Measurements from ENCODE around the gene ATP2B1.

ATP2B1 gene

GRCh38 chr12:89750389-89751351 lies 42.0 kb upstream of the ATP2B1 start:
- Histone ChIP-seq H3K36me3 (replicated peaks) (no peaks in the 10 kb centered on the region), H3K27ac (no peak overlapping the region), H3K27me3 (replicated peaks) (no peaks in the 10 kb centered on the region), H3K4me3 (ENCODE audit: low read depth, low read length) (no peak overlapping the region)
- no peak for TF ChIP-seq CTCF (IDR thresholded peaks at IDR 0.05; ENCODE audit: low read depth, low read length, missing control alignments)
- DNase-seq: no peak
- in situ Hi-C loops (cut with HindIII; ENCODE audit: low pct_ligation_motif_present, low sequenced_read_pairs): no loop called here

GRCh38 chr12:89748791-89749190 lies 40.2 kb upstream of the ATP2B1 start:
- TF ChIP-seq CTCF (IDR thresholded peaks at IDR 0.05; ENCODE audit: low read depth, low read length, missing control alignments): no peak
- no peak for DNase-seq
- H3K27me3 ChIP-seq (replicated peaks): no peaks in the 10 kb centered on the region
- H3K4me3 ChIP-seq (ENCODE audit: low read depth, low read length): no peak overlapping the region
- no peak overlapping the region for H3K27ac ChIP-seq
- in situ Hi-C loops (cut with HindIII; ENCODE audit: low pct_ligation_motif_present, low sequenced_read_pairs): no loop called here
- H3K36me3 ChIP-seq (replicated peaks): no peaks in the 10 kb centered on the region

- in situ Hi-C loops (cut with HindIII; ENCODE audit: low pct_ligation_motif_present, low sequenced_read_pairs): no loop called here
- no peaks in the 10 kb centered on the region for H3K36me3 ChIP-seq (replicated peaks)
- H3K27ac ChIP-seq: no peak overlapping the region
- TF ChIP-seq CTCF (IDR thresholded peaks at IDR 0.05; ENCODE audit: low read depth, low read length, missing control alignments): no peak
- no peaks in the 10 kb centered on the region for H3K27me3 ChIP-seq (replicated peaks)
- no peak overlapping the region for H3K4me3 ChIP-seq (ENCODE audit: low read depth, low read length)
- no peak for DNase-seq
Observed at GRCh38 chr12:89745286-89745685, 36.6 kb upstream of the ATP2B1 start.

GRCh38 chr12:89742337-89743022 lies 33.8 kb upstream of the ATP2B1 start:
- in situ Hi-C loops (cut with HindIII; ENCODE audit: low pct_ligation_motif_present, low sequenced_read_pairs): no loop called here
- H3K27me3 ChIP-seq (replicated peaks): no peaks in the 10 kb centered on the region
- no peak overlapping the region for H3K4me3 ChIP-seq (ENCODE audit: low read depth, low read length)
- H3K27ac ChIP-seq: no peak overlapping the region
- TF ChIP-seq CTCF (IDR thresholded peaks at IDR 0.05; ENCODE audit: low read depth, low read length, missing control alignments): no peak
- no peak for DNase-seq
- no peaks in the 10 kb centered on the region for H3K36me3 ChIP-seq (replicated peaks)

GRCh38 chr12:89740943-89741342 lies 32.3 kb upstream of the ATP2B1 start:
- Histone ChIP-seq H3K4me3 (ENCODE audit: low read depth, low read length) (no peak overlapping the region), H3K27me3 (replicated peaks) (no peaks in the 10 kb centered on the region), H3K27ac (no peak overlapping the region), H3K36me3 (replicated peaks) (no peaks in the 10 kb centered on the region)
- no peak for DNase-seq
- in situ Hi-C loops (cut with HindIII; ENCODE audit: low pct_ligation_motif_present, low sequenced_read_pairs): no loop called here
- no peak for TF ChIP-seq CTCF (IDR thresholded peaks at IDR 0.05; ENCODE audit: low read depth, low read length, missing control alignments)

Data from brain microvascular endothelial cell (primary cell).